Left lung (tissue), 10 donors: ENCODE results near the gene IRAG1. TPM values are rescaled to one million over a fixed set of nuclear protein-coding genes. Genes with fewer than 3 reads are reported as not detected.
"Not testable (repeated sequence)": the region's sequence is repeated elsewhere in the genome, so short reads cannot be mapped to it uniquely, and the experiment has no call there.

Experiments used
- ATAC-seq: fragments of 200-7000 bp; cut with Tn5 transposase; one replicate; pipeline ENCODE4 v1.9.1; 2020; ENCODE audit warnings: moderate library complexity
- DNase-seq, 4 donors: peaks; one replicate each; pipeline ENCODE4 v3.0.0-alpha.2; 2013 to 2020
- H3K27ac ChIP-seq, 2 donors: fragments of 200-600 bp; sonication (generic) in 1 of 2; one replicate each; pipeline versions ENCODE4 v1.5.0 to v1.8.0; 2020 to 2021
- H3K27me3 ChIP-seq, 2 donors: fragments of 200-600 bp; sonication (generic) in 1 of 2; one replicate each; pipeline versions ENCODE4 v1.5.0 to v1.8.0; 2020 to 2021
- H3K36me3 ChIP-seq, 2 donors: fragments of 200-600 bp; sonication (generic) in 1 of 2; one replicate each; pipeline versions ENCODE4 v1.5.0 to v1.8.0; 2020 to 2021
- H3K4me1 ChIP-seq, 2 donors: fragments of 200-600 bp; one replicate each; pipeline ENCODE4 v1.8.0; 2021
- H3K4me3 ChIP-seq, 2 donors: fragments of 200-600 bp; sonication (generic) in 1 of 2; one replicate each; pipeline versions ENCODE4 v1.5.0 to v1.8.0; 2020 to 2021; ENCODE audit warnings: mild to moderate bottlenecking in 1 of 2
- H3K9me3 ChIP-seq, 2 donors: fragments of 200-600 bp; sonication (generic) in 1 of 2; one replicate each; pipeline versions ENCODE4 v1.5.0 to v1.8.0; 2020 to 2021
- intact Hi-C, 2 donors: fragments of 100-400 bp; cut with DNase I; formaldehyde crosslinking; loops; one replicate each; pipeline versions ENCODE4 v1.11.2 to v1.14.2; 2022
- polyA plus RNA-seq, 6 donors: library from polyadenylated mRNA; unstranded; fragments of 120-200 nt; gene quantifications; one replicate each; pipeline ENCODE4 v1.2.1, GENCODE V29; 2013; ENCODE audit not compliant: insufficient read length in 6 of 6
- total RNA-seq, 2 donors: library from RNA; stranded (reverse); fragmentation: NEBNext Ultra II Directional; extraction: Animal tissue kit (Norgen Biotek cat#: 25700); gene quantifications; one replicate each; pipeline ENCODE4 v1.2.1, GENCODE V29; 2021
- TF ChIP-seq, protein P1 (sequence below), 2 donors: fragments of 200-600 bp; sonication (generic) in 1 of 2; IDR thresholded peaks; one replicate each; pipeline versions ENCODE4 v1.5.0 to v1.8.0; 2021; ENCODE audit warnings: antibody characterized with exemption in 2 of 2
- donor health status: DM: no; HTN: yes; CAD: no.
- donor health status: DM: no; HTN: no; CAD: no.

The IRAG1 gene
- total and polyA plus RNA-seq, 8 donors = 11.4 to 17.8 (median 16.7) TPM

DNA sequence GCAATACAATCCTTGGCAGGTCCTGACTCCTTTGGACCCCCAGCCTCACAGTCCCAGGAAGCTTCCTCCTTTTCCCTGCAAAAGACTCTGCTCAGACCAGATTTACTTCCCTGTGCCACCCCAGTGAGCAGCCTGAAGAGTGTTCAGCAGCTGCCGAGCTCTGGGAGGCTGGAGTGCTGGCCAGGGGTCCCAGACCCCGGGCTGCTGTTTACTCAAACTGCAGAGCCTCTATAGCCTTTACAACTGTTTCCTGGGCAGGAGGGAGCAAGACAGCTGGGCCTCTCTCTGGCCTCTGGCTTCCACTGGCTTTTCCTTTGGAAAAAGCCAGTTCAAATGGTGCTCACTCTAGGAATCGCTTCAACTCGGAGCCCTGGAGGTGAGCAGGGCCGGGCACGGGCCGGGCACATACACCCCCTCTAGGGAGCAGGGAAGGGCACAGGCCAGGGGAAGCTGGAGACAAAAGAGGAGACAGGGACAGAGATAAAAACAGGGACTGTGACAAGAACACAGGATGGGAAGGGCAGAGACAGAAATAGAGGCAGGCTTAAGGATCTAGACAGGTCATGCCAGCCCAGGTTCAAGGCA lies 932 bp downstream of the IRAG1 start:
- TF ChIP-seq, protein P1, sequence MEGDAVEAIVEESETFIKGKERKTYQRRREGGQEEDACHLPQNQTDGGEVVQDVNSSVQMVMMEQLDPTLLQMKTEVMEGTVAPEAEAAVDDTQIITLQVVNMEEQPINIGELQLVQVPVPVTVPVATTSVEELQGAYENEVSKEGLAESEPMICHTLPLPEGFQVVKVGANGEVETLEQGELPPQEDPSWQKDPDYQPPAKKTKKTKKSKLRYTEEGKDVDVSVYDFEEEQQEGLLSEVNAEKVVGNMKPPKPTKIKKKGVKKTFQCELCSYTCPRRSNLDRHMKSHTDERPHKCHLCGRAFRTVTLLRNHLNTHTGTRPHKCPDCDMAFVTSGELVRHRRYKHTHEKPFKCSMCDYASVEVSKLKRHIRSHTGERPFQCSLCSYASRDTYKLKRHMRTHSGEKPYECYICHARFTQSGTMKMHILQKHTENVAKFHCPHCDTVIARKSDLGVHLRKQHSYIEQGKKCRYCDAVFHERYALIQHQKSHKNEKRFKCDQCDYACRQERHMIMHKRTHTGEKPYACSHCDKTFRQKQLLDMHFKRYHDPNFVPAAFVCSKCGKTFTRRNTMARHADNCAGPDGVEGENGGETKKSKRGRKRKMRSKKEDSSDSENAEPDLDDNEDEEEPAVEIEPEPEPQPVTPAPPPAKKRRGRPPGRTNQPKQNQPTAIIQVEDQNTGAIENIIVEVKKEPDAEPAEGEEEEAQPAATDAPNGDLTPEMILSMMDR (IDR thresholded peaks at IDR 0.05) = no peak
- H3K27me3 ChIP-seq = no peaks in the 10 kb centered on the region
- H3K27ac ChIP-seq = peak overlapping the region; percentile 31 to 70
- peak in 1 of 4 donors; percentile 46 for DNase-seq
- peaks cover 0 to 11% of the 10 kb centered on the region in 2 donors for H3K4me1 ChIP-seq
- ATAC-seq = no peak
- H3K9me3 ChIP-seq = no peaks in the 10 kb centered on the region
- H3K4me3 ChIP-seq = peak overlapping the region; percentile 10 to 30
- no peaks in the 10 kb centered on the region for H3K36me3 ChIP-seq
- intact Hi-C loops = no loop called here

DNA sequence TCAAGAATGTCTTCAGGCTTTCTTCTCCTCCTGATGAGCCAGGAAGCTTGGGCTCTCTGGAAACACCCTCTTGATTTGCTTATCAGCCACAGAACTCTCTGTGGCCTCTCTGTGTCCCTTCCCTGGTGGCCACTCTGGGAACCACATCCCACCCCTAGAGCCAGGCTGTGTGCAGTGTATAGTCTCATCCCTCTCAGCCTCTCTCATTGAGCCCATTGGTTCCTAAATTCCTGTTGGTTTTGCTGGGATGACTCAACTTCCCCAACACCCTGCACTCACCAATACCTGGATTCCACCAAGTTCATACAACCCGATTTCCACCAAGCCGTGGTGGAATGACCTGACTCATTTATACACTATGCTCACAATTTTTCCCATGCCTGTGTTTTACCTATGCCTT lies 5.2 kb downstream of the IRAG1 start:
- intact Hi-C loops = no loop called here
- Histone ChIP-seq H3K9me3 (no peaks in the 10 kb centered on the region), H3K4me3 (no peak overlapping the region), H3K4me1 (peaks cover 0 to 9% of the 10 kb centered on the region in 2 donors), H3K36me3 (no peaks in the 10 kb centered on the region), H3K27me3 (no peaks in the 10 kb centered on the region), H3K27ac (no peak overlapping the region)
- TF ChIP-seq, protein P1 (IDR thresholded peaks at IDR 0.05) = no peak
- DNase-seq = no peak
- no peak for ATAC-seq

DNA sequence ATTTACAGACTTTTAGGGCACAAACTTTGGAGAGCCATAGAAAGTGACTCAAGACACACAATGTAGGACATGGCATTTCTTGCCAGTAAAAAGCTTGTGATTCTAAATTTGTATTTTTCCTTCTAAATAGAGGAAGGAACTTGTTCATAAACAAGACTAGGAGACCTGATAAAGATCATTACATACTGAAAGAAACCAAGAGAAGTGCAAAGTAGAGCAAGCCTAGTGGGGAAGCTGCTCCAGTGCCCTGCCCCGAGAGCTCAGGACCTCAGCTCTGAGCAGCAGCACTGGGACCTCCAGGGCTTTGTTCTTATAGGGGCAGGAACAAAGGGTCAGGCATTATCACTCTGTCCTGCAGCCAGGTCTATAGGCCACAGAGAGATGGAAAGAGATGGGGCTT lies 7.2 kb downstream of the IRAG1 start:
- H3K9me3 ChIP-seq = no peaks in the 10 kb centered on the region
- TF ChIP-seq, protein P1 (IDR thresholded peaks at IDR 0.05) = no peak
- intact Hi-C loops = no loop called here

DNA sequence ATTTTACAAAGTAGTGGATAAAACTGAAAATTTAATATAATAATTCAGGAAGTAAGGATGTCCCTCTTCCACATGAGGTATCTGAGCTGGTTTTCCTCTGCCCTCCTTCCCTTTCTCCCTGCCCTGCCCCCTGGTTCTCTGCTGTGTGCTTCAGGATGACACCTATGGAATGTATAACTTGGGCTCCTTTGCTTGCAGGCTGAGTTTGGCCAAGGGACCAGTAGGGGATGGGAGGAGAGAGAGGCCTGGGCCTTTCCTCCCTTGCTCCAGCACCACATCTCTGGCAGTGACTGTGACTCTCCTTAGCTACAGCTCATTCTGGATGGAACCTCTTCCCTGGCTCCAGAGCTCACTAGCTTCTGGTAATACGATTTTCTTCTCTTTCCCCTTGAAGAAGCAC lies 10.1 kb downstream of the IRAG1 start:
- Histone ChIP-seq H3K9me3 (no peaks in the 10 kb centered on the region), H3K4me1 (no peaks in the 10 kb centered on the region), H3K36me3 (no peaks in the 10 kb centered on the region), H3K27ac (no peak overlapping the region), H3K4me3 (no peak overlapping the region), H3K27me3 (no peaks in the 10 kb centered on the region)
- TF ChIP-seq, protein P1 (IDR thresholded peaks at IDR 0.05) = no peak
- intact Hi-C loops = no loop called here
- no peak for ATAC-seq
- DNase-seq = no peak

More for the DNA sequence above, 7.2 kb downstream of the IRAG1 start:
- ATAC-seq = no peak
- Histone ChIP-seq H3K36me3 (no peaks in the 10 kb centered on the region), H3K4me1 (no peaks in the 10 kb centered on the region), H3K27ac (no peak overlapping the region), H3K4me3 (no peak overlapping the region), H3K27me3 (no peaks in the 10 kb centered on the region)
- DNase-seq = no peak

DNA sequence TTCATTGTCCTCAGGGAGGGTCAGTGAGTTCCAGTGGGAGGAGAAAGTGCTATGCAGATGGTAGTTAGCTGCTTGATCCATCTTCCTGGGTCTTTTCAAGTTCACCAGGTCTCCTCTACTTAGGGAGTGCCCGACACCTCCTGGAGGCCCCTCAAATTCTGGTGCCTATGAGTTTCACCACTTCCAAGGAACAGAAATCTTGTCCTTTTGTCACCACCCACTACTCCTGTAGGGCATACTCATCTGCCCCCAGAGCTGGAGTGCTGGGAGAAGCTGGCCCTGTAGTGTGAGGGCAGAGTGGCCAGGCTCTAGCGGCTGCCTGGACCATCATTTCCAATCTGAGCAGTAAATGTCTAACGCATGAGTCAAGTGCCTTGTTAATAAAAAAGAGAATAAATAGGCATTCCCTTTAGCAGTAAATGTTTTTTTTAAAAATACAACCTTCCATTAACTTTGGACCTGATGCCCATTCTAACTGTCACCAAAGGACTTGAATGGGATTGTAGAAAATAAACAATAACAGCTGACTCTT lies 12.5 kb downstream of the IRAG1 start:
- Histone ChIP-seq H3K27me3 (no peaks in the 10 kb centered on the region), H3K4me3 (no peak overlapping the region), H3K27ac (no peak overlapping the region), H3K4me1 (no peaks in the 10 kb centered on the region), H3K36me3 (no peaks in the 10 kb centered on the region), H3K9me3 (no peaks in the 10 kb centered on the region)
- intact Hi-C loops = no loop called here
- no peak for DNase-seq
- ATAC-seq = no peak
- TF ChIP-seq, protein P1 (IDR thresholded peaks at IDR 0.05) = no peak

DNA sequence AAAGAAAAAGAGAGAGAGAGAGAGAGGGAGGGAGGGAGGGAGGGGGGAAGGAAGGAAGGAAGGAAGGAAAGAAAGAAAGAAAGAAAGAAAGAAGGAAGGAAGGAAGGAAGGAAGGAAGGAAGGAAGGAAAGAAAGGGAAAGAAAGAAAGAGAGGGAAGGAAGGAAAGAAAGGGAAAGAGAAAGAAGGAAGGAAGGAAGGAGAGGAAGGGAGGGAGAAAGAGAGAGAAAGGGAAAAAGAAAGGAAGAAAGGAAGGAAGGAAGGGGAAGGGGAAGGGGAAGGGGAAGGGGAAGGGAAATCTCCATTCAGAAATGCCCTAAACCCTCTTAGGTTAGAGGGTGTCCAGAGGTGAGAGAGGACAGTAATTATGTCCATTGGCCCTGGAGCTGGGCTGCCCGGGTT lies 13.3 kb downstream of the IRAG1 start:
- H3K9me3 ChIP-seq, DNase-seq, H3K36me3 ChIP-seq, ATAC-seq, H3K4me3 ChIP-seq, H3K4me1 ChIP-seq, intact Hi-C loops, H3K27ac ChIP-seq, H3K27me3 ChIP-seq: not testable (repeated sequence)
